ENCODE results near the gene OR6C2. TPM values are rescaled to one million over a fixed set of nuclear protein-coding genes. Genes with fewer than 3 reads are reported as not detected.
"Not testable (repeated sequence)": the region's sequence is repeated elsewhere in the genome, so short reads cannot be mapped to it uniquely, and the experiment has no call there.

Gene OR6C2
- total RNA-seq, 1 donor from 2014 or later: not detected

GRCh38 chr12:55446326-55446725 lies 2.5 kb downstream of the OR6C2 start:
- no peak for TF ChIP-seq CTCF (IDR thresholded peaks at IDR 0.05)
- no peak overlapping the region for H3K4me3 ChIP-seq
- ATAC-seq: no peak
- intact Hi-C loops (cut with DNase I): no loop called here
- H3K27ac ChIP-seq: no peak overlapping the region
- H3K36me3 ChIP-seq: no peaks in the 10 kb centered on the region
- H3K27me3 ChIP-seq: no peaks in the 10 kb centered on the region
- H3K4me1 ChIP-seq: no peaks in the 10 kb centered on the region
- DNase-seq: no peak
- no peaks in the 10 kb centered on the region for H3K9me3 ChIP-seq

GRCh38 chr12:55448825-55449224 lies 4.9 kb downstream of the OR6C2 start:
- no peak for DNase-seq
- no peak overlapping the region for H3K4me3 ChIP-seq
- no peak for ATAC-seq
- intact Hi-C loops (cut with DNase I): no loop called here
- no peaks in the 10 kb centered on the region for H3K4me1 ChIP-seq
- H3K9me3 ChIP-seq: no peaks in the 10 kb centered on the region
- no peaks in the 10 kb centered on the region for H3K27me3 ChIP-seq
- H3K27ac ChIP-seq: no peak overlapping the region
- H3K36me3 ChIP-seq: no peaks in the 10 kb centered on the region
- TF ChIP-seq CTCF (IDR thresholded peaks at IDR 0.05): no peak

GRCh38 chr12:55464926-55465325 lies 21.1 kb downstream of the OR6C2 start:
- ATAC-seq; H3K27me3 ChIP-seq; DNase-seq; H3K27ac ChIP-seq; H3K36me3 ChIP-seq; H3K9me3 ChIP-seq; intact Hi-C loops (cut with DNase I); H3K4me3 ChIP-seq; H3K4me1 ChIP-seq: not testable (repeated sequence)

GRCh38 chr12:55467836-55468235 lies 24.0 kb downstream of the OR6C2 start:
- intact Hi-C loops (cut with DNase I): no loop called here

GRCh38 chr12:55469291-55469690 lies 25.4 kb downstream of the OR6C2 start:
- DNase-seq: no peak
- Histone ChIP-seq H3K9me3 (no peaks in the 10 kb centered on the region), H3K27me3 (no peaks in the 10 kb centered on the region), H3K27ac (no peak overlapping the region), H3K36me3 (no peaks in the 10 kb centered on the region), H3K4me1 (no peaks in the 10 kb centered on the region), H3K4me3 (no peak overlapping the region)
- TF ChIP-seq CTCF (IDR thresholded peaks at IDR 0.05): no peak
- no peak for ATAC-seq
- intact Hi-C loops (cut with DNase I): no loop called here

More at GRCh38 chr12:55467836-55468235, 24.0 kb downstream of the OR6C2 start:
- Histone ChIP-seq H3K27ac (no peak overlapping the region), H3K9me3 (no peaks in the 10 kb centered on the region), H3K36me3 (no peaks in the 10 kb centered on the region), H3K27me3 (no peaks in the 10 kb centered on the region), H3K4me1 (no peaks in the 10 kb centered on the region), H3K4me3 (no peak overlapping the region)
- DNase-seq (no peak), ATAC-seq (no peak)
- TF ChIP-seq CTCF (IDR thresholded peaks at IDR 0.05): no peak

- Histone ChIP-seq H3K4me3 (no peak within 1 kb of the TSS), H3K4me1 (no peaks in the 10 kb centered on the region), H3K36me3 (no peaks in the 10 kb centered on the region), H3K27ac (no peak within 1 kb of the TSS), H3K9me3 (no peaks in the 10 kb centered on the region), H3K27me3 (no peaks in the 10 kb centered on the region)
- no peak for TF ChIP-seq CTCF (IDR thresholded peaks at IDR 0.05)
- DNase-seq (no peak), ATAC-seq (no peak)
- intact Hi-C loops (cut with DNase I): no loop called here
These were observed 26.4 kb downstream of the OR6C2 start, which contains the start of gene OR6C70 for GRCh38 chr12:55470088-55470829. Gene OR6C70, minus strand, starts transcription at chr12:55470138. Its CDS starts 0 bp downstream, at chr12:55470138.

Measured in upper lobe of right lung (tissue), 1 donor.